Caco-2 (cell line): Measurements from ENCODE around the gene GRIK4. TPM values are rescaled to one million over a fixed set of nuclear protein-coding genes. Genes with fewer than 3 reads are reported as not detected.

Source experiments
- BruUV-seq: library from RNA; stranded (reverse); fragments of 400-500 nt; replicated peaks from 2 replicates; lab custom pipeline; 2021; lab: Mats Ljungman, UMichigan
- CTCF ChIA-PET: fragments of 300-600 bp; sonication (Branson Sonifier 250); formaldehyde crosslinking; loops from one replicate; lab custom pipeline; 2022; ENCODE audit warnings: antibody characterized with exemption; lab: Charles Lee
- POLR2A ChIA-PET: fragments of 300-600 bp; sonication (Branson Sonifier 250); formaldehyde crosslinking; loops from one replicate; lab custom pipeline; 2022; ENCODE audit warnings: antibody characterized with exemption; lab: Charles Lee
- DNase-seq, 2 experiments: peaks; one replicate each; pipeline versions ENCODE4 v3.0.0 to v3.0.0-alpha.2; 2020 to 2022
- H3K27me3 ChIP-seq: replicated peaks from 2 replicates; pipeline ENCODE4 v1.6.0; 2011; ENCODE audit warnings: low read length; ENCODE audit not compliant: control insufficient read depth, insufficient read depth
- H3K36me3 ChIP-seq: 2 replicates; pipeline ENCODE4 v1.5.1; 2011; ENCODE audit warnings: low read length; ENCODE audit not compliant: control insufficient read depth, insufficient read depth
- H3K4me1 ChIP-seq: fragments of 250-450 bp; sonication (Bioruptor Pico); 2 replicates; pipeline ENCODE4 v1.5.1; 2020; ENCODE audit warnings: mild to moderate bottlenecking
- H3K4me3 ChIP-seq: 2 replicates; pipeline ENCODE4 v1.5.1; 2011; ENCODE audit warnings: low read depth, mild to moderate bottlenecking, control low read depth, low read length
- H3K9me3 ChIP-seq: fragments of 250-450 bp; sonication (Bioruptor Pico); 2 replicates; pipeline ENCODE4 v1.5.1; 2020; ENCODE audit warnings: mild to moderate bottlenecking, moderate library complexity
- H3K27ac Mint-ChIP-seq: one replicate; pipeline ENCODE4 v1.8.0; 2022; ENCODE audit warnings: mixed read lengths; ENCODE audit not compliant: unreplicated experiment
- H3K27me3 Mint-ChIP-seq: one replicate; pipeline ENCODE4 v1.8.0; 2022; ENCODE audit warnings: mixed read lengths; ENCODE audit not compliant: insufficient read depth, unreplicated experiment
- H3K36me3 Mint-ChIP-seq: one replicate; pipeline ENCODE4 v1.8.0; 2022; ENCODE audit warnings: mild to moderate bottlenecking, mixed read lengths; ENCODE audit not compliant: insufficient read depth, unreplicated experiment
- H3K4me1 Mint-ChIP-seq: one replicate; pipeline ENCODE4 v1.8.0; 2022; ENCODE audit warnings: low read depth, mixed read lengths; ENCODE audit not compliant: unreplicated experiment
- H3K4me3 Mint-ChIP-seq: one replicate; pipeline ENCODE4 v1.8.0; 2022; ENCODE audit warnings: mild to moderate bottlenecking, moderate library complexity, mixed read lengths; ENCODE audit not compliant: unreplicated experiment
- H3K9me3 Mint-ChIP-seq: one replicate; pipeline ENCODE4 v1.8.0; 2022; ENCODE audit warnings: mixed read lengths; ENCODE audit not compliant: unreplicated experiment
- CTCF ChIP-seq, 2 experiments: fragments of 200-600 bp in 1 of 2; IDR thresholded peaks; 1 replicate in 1 of 2; 2 replicates in 1 of 2; pipeline versions ENCODE4 v1.5.1 to v1.8.0; 2011 to 2022; ENCODE audit warnings: antibody characterized with exemption in 1 of 2, control low read depth in 1 of 2, inconsistent platforms in 1 of 2, low read depth in 1 of 2, low read length in 1 of 2, mild to moderate bottlenecking in 1 of 2, moderate library complexity in 1 of 2; ENCODE audit not compliant: insufficient read depth in 1 of 2, severe bottlenecking in 1 of 2, unreplicated experiment in 1 of 2
- intact Hi-C: fragments of 100-400 bp; cut with micrococcal nuclease; formaldehyde crosslinking; loops from one replicate; pipeline ENCODE4 v1.10.0; 2022; ENCODE audit not compliant: unreplicated experiment
- total RNA-seq: library from RNA; stranded (reverse); gene quantifications from 2 replicates; pipeline ENCODE4 v1.2.3, GENCODE V29; 2022

The GRIK4 gene
- total RNA-seq, 1 experiment from 2014 or later: 2.0 TPM

GRCh38 chr11:120577041-120577440, 65.5 kb downstream of the GRIK4 start:
- DNase-seq: no peak
- Mint-ChIP-seq H3K9me3 (no peaks in the 10 kb centered on the region), H3K4me3 (no peak overlapping the region), H3K4me1 (no peaks in the 10 kb centered on the region), H3K36me3 (no peaks in the 10 kb centered on the region), H3K27ac (no peak overlapping the region), H3K27me3 (peaks cover 6% of the 10 kb centered on the region)
- BruUV-seq: no TSS peak
- Histone ChIP-seq H3K4me3 (no peak overlapping the region), H3K27me3 (no peaks in the 10 kb centered on the region), H3K4me1 (no peaks in the 10 kb centered on the region), H3K36me3 (no peaks in the 10 kb centered on the region), H3K9me3 (no peaks in the 10 kb centered on the region)
- no peak for TF ChIP-seq CTCF (IDR thresholded peaks at IDR 0.05; ENCODE audit: insufficient read depth in 1 of 2, low read depth in 1 of 2, low read length in 1 of 2, severe bottlenecking in 1 of 2, unreplicated experiment in 1 of 2)
- POLR2A ChIA-PET: no interaction called here
- intact Hi-C loops: no loop called here
- CTCF ChIA-PET: no interaction called here

- TF ChIP-seq CTCF (IDR thresholded peaks at IDR 0.05; ENCODE audit: insufficient read depth in 1 of 2, low read depth in 1 of 2, low read length in 1 of 2, severe bottlenecking in 1 of 2, unreplicated experiment in 1 of 2): no peak
- H3K27ac Mint-ChIP-seq: no peak overlapping the region
- no peaks in the 10 kb centered on the region for H3K9me3 Mint-ChIP-seq
- no peak for DNase-seq
- no TSS peak for BruUV-seq
- no peak overlapping the region for H3K4me3 Mint-ChIP-seq
- Histone ChIP-seq H3K4me1 (no peaks in the 10 kb centered on the region), H3K9me3 (0 out of 2 replicates have a peak, but pooled peaks cover under 1% of the 10 kb centered on the region), H3K4me3 (no peak overlapping the region), H3K27me3 (no peaks in the 10 kb centered on the region), H3K36me3 (no peaks in the 10 kb centered on the region)
- no peaks in the 10 kb centered on the region for H3K4me1 Mint-ChIP-seq
- ChIA-PET POLR2A (no interaction called here), CTCF (no interaction called here)
- peaks cover 6% of the 10 kb centered on the region for H3K27me3 Mint-ChIP-seq
- no peaks in the 10 kb centered on the region for H3K36me3 Mint-ChIP-seq
- intact Hi-C loops: no loop called here
Observed at GRCh38 chr11:120577624-120578363, 66.2 kb downstream of the GRIK4 start.

- no peak for DNase-seq
- H3K27ac Mint-ChIP-seq: no peak overlapping the region
- no peaks in the 10 kb centered on the region for H3K4me1 Mint-ChIP-seq
- intact Hi-C loops: no loop called here
- Histone ChIP-seq H3K27me3 (no peaks in the 10 kb centered on the region), H3K9me3 (peaks cover 9% of the 10 kb centered on the region), H3K4me3 (no peak overlapping the region), H3K36me3 (no peaks in the 10 kb centered on the region), H3K4me1 (no peaks in the 10 kb centered on the region)
- ChIA-PET CTCF (no interaction called here), POLR2A (no interaction called here)
- H3K36me3 Mint-ChIP-seq: no peaks in the 10 kb centered on the region
- H3K9me3 Mint-ChIP-seq: no peaks in the 10 kb centered on the region
- H3K27me3 Mint-ChIP-seq: peaks cover 6% of the 10 kb centered on the region
- no peak for TF ChIP-seq CTCF (IDR thresholded peaks at IDR 0.05; ENCODE audit: insufficient read depth in 1 of 2, low read depth in 1 of 2, low read length in 1 of 2, severe bottlenecking in 1 of 2, unreplicated experiment in 1 of 2)
- no TSS peak for BruUV-seq
- no peak overlapping the region for H3K4me3 Mint-ChIP-seq
Observed at GRCh38 chr11:120578596-120579154, 67.1 kb downstream of the GRIK4 start.
